UCSD-AML1 (cell line): ENCODE measurements around the gene SIGLEC9.

ENCODE experiments used
- DNase-seq: peaks from one replicate; lab custom pipeline; 2025; ENCODE audit not compliant: unreplicated experiment; lab: John Stamatoyannopoulos, UW

SIGLEC9 gene

GRCh38 chr19:51124729-51125128 lies at the start of gene SIGLEC9:
Gene SIGLEC9, plus strand, starts transcription at chr19:51124906. Its CDS starts 69 bp downstream, at chr19:51124975.
- peak; percentile 50 for DNase-seq

- DNase-seq = no peak
Measured at GRCh38 chr19:51075998-51076397, 48.7 kb upstream of the SIGLEC9 start.

DNA sequence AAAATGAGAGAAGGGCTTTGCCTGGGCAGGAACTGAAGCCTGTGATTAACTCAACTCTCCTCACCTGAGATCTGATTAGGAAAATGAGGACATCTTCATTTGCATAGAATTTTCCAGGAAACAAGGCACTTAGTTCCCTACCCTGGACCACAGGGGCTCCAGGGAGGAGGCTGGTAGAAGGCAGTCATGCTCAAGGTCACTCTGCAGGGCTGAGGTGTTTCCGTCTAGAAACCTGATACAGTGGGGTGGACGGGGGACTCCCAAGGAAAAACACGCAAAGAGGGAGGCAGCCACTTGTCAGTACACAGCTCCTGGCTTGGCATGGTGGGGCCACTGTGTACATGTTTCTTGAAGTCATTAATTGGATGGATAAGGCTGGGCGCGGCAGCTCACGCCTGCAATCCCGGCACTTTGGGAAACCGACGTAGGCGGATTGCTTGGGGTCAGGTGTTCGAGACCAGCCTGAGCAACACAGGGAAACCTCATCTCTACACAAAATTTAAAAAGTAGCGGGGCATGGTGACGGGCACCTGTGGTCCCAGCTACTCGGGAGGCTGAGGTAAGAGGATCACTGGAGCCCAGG lies 48.0 kb upstream of the SIGLEC9 start:
- no peak for DNase-seq

GRCh38 chr19:51078104-51078503 lies 46.6 kb upstream of the SIGLEC9 start:
- DNase-seq = no peak

DNA sequence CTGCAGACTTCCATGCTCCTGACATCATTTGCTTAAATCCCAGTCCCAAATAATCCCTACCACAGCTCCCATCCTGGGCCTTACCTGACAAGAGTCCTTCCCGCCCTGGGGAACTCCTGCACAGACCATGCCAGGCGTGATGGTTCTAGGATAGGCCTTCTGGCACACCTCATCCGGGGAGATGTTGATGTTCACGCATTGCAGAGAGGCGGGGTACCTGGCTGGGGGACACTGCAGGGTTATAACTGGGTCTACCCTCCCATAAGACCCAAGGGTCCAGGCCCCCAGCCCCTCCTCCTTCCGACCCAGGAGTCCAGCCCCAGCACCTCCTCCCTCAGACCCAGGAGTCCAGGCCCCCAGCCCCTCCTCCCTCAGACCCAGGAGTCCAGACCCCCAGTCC lies 46.0 kb upstream of the SIGLEC9 start:
- no peak for DNase-seq

DNA sequence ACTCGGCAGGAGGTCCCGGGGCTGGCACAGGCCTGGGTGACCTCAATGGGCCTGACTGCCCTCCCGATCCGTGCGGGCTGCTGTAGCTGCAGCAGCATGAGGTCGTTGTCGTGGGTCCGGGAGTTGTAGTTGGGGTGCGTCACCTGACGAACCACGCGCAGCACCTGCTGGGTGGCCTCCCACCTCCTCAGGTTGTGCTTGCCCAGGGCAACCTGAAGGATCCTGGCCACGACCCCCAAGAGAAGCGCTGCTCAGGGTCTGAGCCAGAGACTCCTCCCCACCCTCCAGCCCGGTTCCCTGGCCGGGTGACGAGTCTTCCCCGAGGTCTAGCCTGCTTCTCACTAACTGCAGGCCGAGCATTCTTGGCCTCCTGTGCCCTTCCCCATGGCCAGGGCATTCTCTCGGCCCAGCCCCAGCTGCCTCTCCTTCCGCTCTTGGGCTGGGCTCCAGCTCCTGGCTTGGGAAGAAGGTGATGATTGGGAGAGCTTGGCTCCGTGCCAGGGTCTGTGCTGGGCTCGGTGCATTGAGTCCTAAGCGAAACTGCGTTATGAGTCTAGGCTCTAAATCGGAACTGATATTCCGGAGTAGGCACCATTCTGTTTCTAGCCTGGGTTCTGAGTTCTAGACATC lies 45.1 kb upstream of the SIGLEC9 start:
- no peak for DNase-seq

DNA sequence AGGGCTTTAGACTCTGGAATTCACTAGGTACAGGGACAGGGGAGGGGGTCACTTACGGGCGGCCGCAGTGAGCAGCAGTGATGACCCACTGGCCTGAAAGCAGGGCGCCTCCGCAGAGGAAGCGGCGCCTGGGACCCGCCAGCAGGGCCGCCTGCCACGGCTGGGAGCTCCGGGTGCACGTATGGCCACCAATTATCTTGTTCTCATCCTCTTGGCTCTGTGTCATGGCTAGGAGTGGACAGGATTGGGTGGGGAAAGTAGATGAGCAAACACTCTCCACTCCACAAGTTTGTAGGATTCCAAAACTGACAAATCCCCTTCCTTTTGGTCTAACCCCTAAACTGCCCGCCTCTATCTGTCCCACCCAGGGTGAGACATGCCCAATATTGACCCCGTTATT lies 43.2 kb upstream of the SIGLEC9 start:
- DNase-seq = no peak

DNA sequence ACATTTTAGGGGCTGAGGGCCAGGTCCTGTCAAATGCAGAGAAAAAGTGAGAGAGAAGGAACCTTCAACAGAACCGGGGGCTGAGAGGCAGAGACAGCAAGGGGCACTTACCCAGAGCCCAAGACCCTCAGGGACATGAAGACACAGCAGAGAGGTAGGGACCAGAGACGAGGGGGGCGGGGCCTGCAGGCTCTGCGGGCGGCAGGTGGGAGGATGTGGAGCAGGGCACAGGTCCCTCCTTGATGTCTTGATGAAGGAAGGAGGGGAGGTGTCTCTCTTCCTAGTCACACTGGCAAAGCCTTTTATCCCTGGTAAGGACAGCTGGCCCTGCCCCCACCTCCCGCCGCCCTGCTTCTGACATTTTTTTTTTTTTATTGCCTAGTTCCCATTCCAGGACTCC lies 42.1 kb upstream of the SIGLEC9 start, which contains the start of gene KLK14:
Gene KLK14 (minus strand): TSS at position 277 of the 400 bp plus-strand sequence. CDS start 273 bp downstream, at position 4.
- DNase-seq = no peak

DNA sequence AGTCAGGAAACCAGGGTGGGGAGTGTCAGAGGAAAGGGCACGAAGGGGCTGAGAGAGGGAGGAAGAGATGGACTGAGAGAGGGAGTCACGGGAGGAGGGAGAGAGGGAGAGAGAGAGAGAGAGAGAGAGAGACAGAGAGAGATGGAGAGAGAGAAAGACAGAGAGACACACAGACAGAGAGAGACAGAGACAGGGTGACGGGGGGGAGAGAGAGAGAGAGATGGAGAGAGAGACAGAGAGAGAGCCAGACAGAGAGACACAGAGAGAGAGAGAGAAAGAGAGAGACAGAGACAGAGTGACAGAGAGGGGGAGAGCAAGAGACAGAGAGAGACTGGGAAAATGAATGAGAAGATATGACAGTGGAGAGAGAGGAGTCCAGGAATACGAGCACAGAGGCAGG lies 41.5 kb upstream of the SIGLEC9 start:
- DNase-seq = no peak

DNA sequence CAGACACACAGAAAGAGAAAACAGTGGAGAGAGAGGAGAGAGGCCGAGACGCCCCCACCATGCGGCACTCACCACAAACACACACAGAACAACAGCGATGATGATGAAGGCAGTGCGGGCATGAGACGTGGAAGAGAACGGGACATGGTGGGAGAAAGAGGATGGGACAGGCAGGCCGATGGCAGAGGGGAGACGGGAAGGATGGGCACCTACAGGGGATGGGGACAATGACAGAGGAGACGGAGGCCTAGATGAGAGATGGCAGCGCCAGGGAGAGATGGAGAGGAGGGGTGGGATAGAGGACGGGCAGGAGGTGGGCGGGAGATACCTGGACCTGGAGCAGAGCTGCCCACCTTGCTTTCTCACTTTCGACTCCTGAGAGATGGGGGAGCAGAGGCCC lies 40.9 kb upstream of the SIGLEC9 start:
- DNase-seq = no peak

DNA sequence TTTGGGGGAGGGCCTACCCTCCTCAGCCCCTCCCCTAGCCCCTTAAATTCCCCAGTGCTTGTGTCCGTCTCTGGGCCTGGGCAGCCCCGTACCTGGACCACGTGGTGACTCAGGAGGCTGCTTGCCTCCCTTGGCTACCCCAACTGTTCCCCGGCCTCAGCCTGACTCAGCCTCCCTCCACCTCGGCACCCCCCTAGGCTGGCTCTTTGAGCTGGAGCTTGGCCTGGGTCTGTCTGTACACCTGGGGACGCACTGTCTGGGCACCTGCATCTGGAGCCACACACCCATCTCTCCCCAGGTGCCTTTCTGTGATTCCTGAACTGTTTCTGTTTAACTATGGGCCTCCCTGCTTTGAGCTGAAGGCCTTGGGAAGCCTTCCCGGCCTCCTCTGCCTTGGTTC lies 40.2 kb upstream of the SIGLEC9 start:
- no peak for DNase-seq

DNA sequence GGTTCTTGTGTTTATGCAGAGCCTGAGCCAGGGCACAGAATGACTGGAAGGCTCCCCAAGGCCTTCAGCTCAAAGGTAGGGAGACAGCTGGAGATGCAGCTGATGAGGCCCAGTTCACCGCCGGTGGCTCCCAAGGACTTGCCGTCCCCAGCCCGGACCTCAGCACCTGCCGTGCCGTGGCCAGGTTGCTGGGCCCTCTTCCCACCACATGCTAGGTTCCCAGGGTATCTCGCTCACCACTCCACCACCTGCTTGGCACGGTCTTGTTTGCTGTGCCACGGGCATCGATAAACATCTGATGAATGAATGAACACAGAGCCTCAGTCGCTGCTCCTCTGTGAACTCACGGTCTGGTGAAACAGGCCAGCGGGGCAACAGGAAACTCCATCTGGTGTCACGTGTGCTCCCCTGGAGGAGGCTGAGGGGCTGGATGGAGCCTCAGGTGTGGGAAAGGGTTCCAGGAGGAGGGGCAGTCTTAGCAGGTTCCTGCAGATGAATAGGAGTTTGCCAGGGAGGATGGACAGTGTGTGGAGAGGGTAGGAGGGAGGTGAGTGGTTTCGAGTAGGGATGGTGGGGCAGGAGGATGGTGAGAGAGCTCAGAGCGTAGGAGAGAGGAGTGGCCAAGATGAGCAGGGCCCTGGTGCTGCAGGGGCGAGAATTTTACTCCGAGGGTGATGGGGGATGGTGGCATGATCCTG lies 38.4 kb upstream of the SIGLEC9 start:
- DNase-seq = no peak

- DNase-seq = no peak
Measured at GRCh38 chr19:51089786-51090185, 34.9 kb upstream of the SIGLEC9 start.

DNA sequence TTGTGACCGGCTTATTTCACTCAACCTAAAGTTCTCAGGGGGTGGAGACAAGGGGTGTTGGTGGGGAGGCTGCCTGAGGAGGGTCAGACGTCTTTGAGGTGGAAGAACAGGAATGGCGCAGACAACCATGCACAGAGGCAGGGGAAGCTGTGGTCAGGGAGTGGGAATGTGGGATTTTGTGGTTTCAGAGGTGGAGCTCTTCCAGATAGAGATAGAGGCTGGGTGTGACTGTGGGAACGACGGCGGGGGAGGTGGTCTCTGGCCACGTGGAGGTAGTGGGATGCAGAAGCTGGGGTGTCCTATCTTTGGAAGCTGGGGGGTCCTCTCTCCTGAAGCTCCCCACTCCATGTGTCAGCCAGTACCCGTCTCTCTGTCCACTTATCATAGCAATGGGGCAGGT lies 34.2 kb upstream of the SIGLEC9 start:
- DNase-seq = no peak

DNA sequence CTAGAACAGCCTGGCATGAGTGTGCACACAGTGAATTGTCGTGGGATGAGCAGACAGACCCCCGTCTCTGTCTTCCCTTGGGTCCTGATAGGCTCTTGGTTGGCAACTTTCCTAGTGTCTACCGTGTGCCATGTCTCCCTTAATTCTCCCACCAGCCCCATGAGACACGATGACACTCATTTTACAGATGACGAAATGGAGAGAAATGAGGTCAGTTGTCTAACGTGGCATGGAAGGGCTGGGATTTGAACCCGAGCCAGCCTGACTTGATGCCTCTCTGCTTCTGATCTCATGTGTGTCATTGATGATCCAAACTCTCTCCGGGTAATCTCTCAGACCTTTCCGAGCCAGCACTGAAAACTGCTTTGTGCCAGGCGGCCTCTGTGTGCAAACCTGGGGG lies 33.6 kb upstream of the SIGLEC9 start:
- DNase-seq = no peak

DNA sequence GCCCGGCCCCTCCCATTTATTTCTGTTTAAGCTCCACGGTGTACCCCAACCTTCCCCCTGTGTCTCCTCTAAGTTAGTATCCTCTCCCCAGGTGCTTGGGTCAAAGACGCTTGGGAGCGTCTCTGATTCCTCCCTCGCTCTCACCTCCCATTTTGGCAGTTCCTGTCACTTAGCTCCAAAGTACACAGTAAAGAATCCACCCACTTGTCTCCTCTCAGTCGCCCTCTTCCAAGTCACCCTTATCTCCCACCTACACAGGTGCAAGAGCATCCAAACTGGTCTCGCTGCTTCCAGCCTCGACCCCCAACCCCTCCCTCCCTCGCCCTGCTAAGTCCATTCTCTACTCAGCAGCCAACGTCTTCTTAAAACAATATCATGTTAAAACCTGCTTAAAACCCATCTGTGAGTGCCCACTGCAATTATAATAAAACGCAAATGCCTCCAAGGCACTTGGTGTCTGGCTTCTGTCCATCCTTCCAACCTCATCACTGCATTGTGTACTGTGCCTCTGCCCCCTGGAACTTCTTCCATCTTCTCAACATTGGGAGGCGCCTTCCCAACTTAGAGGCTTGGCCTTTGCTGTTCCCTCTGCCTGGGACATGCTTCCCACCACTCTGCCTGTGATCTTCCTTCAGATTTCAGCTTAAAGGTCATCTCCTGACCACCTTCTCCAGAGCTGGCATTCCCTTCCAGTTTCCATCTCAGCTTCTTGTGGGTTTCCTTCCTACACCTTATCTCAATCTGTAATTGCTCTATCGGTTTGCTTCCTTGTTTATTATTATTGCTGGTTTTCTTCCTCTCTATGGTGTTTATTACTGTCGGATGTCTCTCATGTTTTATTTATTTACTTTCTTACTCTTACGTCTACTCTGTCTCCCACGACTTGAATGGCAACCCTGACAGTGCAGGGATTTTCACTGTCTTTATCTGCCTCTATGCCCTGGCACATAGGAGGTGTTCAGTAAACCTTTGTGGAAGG lies 32.5 kb upstream of the SIGLEC9 start:
- no peak for DNase-seq

DNA sequence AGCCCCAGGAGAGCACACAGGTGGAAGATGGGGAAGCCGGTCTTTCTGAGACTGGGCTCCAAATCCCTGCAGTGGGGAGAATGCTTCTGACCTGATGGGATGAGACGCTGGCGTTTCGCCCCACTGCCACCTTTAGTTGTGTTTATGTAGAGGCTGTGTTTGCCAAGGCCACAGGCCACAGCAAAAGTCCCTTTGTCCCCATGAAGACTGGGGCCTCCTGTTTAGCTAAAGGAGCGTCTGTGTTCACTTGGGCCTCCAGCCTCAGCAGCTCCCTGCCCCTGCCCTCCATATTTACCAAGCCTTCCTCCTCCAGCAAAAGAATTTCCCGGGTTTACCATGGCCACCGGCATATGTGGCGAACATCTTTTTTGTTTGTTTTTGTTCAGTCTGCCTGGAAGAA lies 31.6 kb upstream of the SIGLEC9 start:
- DNase-seq = no peak

GRCh38 chr19:51093510-51094345 lies 31.0 kb upstream of the SIGLEC9 start:
- DNase-seq = no peak

GRCh38 chr19:51094696-51095279 lies 29.9 kb upstream of the SIGLEC9 start:
- peak; percentile 53 for DNase-seq
